NCI-H187 (cell line): ENCODE results near the gene MYCBP.
A peak's percentile ranks its signal among the peaks of the same experiment; 100 is the strongest.
"Not testable (repeated sequence)": the region's sequence is repeated elsewhere in the genome, so short reads cannot be mapped to it uniquely, and the experiment has no call there.

Experiments
- DNase-seq, 2 experiments: peaks; one replicate each; lab custom pipeline; 2025; lab: John Stamatoyannopoulos, UW

Gene MYCBP

DNA sequence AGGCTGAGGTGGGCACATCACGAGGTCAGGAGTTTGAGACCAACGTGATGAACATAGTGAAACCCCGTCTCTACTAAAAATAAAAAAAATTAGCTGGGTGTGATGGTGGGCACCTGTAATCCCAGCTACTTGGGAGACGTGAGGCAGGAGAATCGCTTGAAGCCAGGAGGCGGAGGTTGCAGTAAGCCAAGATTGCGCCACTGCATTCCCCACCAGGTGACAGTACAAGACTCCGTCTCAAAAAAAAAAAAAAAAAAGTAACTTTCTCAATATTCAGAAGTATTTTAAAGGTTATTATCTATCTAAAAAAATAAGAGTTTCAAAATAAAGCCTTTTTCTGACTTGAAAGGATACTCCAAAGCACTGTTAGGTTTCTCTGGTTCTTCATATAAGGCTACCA, 5.9 kb downstream of the MYCBP start:
- no peak for DNase-seq

- DNase-seq = no peak
Measured at GRCh38 chr1:38865112-38865715, 7.9 kb downstream of the MYCBP start.

GRCh38 chr1:38860454-38860795, 12.7 kb downstream of the MYCBP start:
- DNase-seq = no peak

GRCh38 chr1:38859561-38860453, 13.3 kb downstream of the MYCBP start, which contains the start of gene RRAGC:
Gene RRAGC (minus strand): TSS chr1:38859772. CDS start chr1:38859646, 126 bp downstream.
- peak; percentile 81 to 94 for DNase-seq

DNA sequence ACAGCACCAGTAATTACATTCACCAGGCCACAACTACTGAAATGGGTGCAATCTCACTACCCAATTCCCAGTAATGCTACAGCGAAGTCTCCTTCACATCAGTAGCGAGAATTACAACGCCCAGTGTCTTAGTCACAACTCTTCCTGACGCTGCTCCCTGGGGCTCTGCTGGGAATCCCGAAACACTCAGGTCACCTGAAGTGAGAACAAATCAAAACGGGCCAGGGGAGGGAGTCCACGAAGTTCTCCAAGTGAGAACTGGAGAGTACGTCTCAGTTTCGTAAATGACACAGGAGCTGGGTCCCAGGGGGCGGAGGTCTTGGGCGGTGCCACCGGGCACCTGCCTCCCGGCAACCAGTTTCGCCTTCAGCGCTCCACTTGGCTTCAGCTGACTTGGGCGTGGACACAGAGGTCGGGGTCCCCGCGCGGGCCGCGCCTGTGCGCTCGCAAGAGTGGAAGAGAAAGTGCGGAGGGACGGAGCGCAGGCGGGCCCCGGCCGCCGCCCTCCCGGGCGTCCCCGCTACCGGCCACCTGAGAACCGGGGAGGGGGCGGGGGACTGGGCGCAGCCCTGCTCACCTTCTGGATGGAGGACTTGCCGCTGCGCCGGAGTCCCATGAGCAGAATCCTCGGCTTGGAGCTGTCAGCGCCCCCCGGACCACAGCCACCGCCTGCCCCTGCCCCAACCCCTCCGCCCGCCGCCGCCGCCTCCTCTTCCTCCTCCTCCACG, 14.2 kb downstream of the MYCBP start:
- DNase-seq = peak in 1 of 2 experiments; percentile 4

GRCh38 chr1:38852780-38853179, 20.4 kb downstream of the MYCBP start:
- DNase-seq = no peak

- DNase-seq = no peak
Measured at GRCh38 chr1:38848071-38848470, 25.1 kb downstream of the MYCBP start.

DNA sequence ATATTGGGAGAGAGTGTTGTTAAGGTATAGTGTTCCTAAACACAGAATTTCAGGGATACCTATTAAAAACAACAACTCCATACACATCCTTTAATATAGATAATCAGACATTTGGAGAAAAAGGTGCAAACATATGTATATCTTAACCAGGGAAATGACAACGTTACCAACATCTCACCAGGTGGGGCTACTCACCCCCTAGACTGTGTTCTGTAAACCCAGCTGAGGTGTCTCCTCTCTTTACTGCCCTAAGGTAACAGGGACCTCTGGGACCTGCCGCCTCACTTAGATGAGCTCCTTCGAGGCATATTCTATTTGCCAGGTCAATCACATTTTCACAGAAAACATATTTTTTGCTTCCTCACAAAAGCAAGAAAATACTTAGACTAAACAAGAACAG, 26.9 kb downstream of the MYCBP start:
- no peak for DNase-seq

- not testable (repeated sequence) for DNase-seq
Measured at GRCh38 chr1:38845088-38845487, 28.1 kb downstream of the MYCBP start.

DNA sequence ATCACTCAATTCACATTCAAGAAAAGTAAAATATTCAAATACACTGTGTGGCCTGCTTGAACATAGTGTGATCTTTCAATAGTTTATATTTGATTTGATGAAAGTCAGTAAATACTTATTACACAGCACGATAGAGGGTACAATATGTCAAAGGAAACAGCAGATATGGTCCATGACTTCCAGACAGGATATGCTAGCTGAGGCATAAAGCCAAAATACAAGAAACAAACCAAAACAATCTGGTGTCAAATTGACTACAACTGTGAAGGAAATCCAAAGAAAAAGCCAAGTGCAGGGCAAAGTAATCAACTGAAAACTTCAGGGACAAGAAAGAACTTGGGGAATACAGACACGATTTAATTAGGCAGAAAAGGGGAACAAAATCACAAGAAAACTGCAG, 32.9 kb downstream of the MYCBP start:
- DNase-seq = no peak

GRCh38 chr1:38839363-38839762, 33.8 kb downstream of the MYCBP start:
- DNase-seq = no peak

- not testable (repeated sequence) for DNase-seq
Measured at GRCh38 chr1:38836316-38836715, 36.8 kb downstream of the MYCBP start.

DNA sequence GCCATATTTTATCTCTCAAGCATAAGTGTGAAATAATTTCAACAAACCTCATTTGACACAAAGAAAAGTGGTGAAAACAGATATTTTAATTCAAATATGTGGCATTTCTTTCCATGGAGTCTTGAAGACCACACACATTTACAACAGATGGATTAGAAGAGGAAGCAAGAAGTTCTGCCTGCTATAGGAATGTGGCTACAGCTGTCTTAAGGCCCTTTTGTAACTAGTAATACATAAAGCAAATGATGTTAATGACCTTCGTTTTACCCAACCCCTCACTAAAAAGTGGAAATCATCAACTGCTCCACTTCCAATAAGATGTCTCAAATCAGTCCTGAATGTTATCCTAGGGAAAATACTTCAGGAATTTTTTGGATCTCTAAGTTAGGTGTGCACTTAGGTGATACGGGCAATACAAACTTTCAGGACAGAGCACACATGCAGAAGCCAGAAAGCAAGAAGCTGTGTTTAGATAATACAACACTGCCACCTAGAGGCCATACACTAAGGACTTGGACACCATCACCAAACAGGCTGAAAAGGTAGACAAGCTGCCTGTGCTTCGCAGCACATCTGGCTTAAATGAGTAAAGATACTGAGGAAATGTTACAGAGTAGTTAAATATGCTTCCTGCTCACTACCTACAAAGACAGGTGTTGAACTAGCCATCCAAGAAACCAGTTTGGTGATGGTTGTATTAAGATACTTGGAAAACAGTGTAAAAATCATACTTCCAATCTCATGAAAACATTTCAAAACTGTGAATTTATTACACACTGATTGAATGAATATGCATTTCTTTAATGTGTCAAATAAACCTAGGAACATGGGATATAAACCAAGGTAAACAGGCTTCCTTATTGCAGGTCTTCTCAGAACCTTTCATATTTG, 38.0 kb downstream of the MYCBP start:
- peak in 1 of 2 experiments; percentile 48 for DNase-seq

- no peak for DNase-seq
Measured at GRCh38 chr1:38834221-38834782, 38.8 kb downstream of the MYCBP start.

GRCh38 chr1:38833146-38833545, 40.0 kb downstream of the MYCBP start:
- no peak for DNase-seq

GRCh38 chr1:38832370-38832734, 40.8 kb downstream of the MYCBP start:
- DNase-seq = no peak

DNA sequence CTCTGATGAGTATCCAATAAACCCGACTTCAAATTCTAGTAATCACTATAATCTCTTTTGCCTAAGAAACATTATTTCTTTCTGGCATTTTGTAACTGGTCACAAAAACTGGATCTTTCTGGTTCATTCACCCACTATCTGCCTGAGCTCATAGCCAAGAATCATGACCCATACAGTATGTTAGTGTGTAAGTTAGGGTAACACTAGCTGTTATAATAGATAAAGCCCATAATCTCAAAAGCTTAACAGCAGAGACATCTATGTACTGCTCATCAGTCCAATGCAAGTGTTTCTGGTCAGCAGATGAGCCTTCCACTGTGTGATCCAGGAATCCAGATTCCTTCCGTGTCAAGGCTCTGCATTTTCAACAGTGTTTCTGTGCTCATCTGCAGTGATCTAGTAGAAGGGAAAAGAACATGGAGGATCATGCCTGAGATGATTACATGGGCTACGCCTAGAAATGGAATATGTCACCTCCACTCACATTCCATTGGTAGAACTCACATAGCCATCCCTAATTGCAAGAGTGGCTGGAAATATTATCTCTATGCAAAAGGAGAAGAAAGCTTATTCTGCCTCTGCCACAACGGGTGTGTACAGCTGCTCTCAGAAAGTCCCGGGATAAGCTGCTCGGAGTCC, 41.3 kb downstream of the MYCBP start:
- no peak for DNase-seq

DNA sequence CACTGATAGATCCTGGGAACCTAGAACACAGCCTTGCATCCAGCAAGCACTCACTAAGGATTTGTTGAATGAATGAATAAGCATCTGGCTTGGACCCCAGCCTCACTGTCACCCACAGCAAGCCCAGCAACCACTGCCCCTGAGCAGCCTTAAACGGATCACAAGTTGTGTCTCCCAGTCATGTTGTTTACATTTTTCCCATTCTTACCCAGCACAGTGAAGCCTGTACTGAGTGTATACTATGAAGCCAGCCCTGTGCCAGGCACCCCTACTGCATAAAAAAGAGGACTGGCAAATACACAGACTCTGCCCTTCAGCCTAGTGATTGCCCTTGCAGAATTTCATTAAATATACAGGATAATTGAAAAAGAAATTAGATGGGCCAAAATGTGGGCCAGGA, 43.8 kb downstream of the MYCBP start:
- DNase-seq = no peak

- no peak for DNase-seq
Measured at GRCh38 chr1:38827318-38827717, 45.8 kb downstream of the MYCBP start.

DNA sequence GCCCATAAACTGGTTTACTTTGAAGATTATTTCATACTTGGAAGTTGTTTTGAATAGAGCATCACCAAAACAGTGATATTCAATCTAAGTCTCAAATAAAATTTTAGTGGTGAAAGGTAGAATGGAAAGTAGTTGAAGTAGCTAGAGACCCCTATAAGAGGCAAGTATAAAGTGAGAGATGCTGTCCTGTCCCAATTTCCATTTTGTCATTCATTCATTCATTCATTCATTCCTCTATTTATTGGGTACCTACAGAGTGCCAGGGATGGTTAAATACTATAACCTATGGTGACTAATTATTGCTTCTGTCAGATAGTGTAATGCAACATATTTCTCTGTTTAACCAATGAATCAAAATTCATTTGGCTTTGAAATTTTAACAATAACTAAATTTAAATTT, 46.3 kb downstream of the MYCBP start:
- no peak for DNase-seq

DNA sequence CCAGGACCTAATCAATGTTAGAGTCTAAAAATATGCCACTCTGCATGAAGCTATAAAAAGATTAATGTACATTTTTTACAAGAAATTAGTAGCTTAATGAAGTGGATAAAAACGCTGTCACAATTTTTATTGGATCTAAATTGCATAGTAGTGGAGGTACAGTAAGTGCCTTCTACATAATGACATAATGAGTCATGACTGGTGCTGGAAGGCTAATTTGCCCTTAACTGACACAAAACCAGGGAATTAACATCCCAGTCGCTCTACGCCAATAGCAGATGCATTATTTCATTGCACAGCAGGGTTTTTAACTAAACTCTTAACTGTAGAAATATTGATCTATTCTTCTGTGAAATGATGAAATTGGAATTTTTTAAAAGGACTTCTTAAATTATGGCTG, 46.9 kb downstream of the MYCBP start:
- DNase-seq = no peak
